ENCODE results near the gene CYP27C1.

The CYP27C1 gene

GRCh38 chr2:127194447-127194846, 25.7 kb downstream of the CYP27C1 start:
- DNase-seq (ENCODE audit: low read depth in 2 of 2, low spot score in 1 of 2) = no peak

- no peak for DNase-seq (ENCODE audit: low read depth in 2 of 2, low spot score in 1 of 2)
These were observed 26.2 kb downstream of the CYP27C1 start for GRCh38 chr2:127193967-127194280.

- DNase-seq (ENCODE audit: low read depth in 2 of 2, low spot score in 1 of 2) = no peak
These were observed 26.7 kb downstream of the CYP27C1 start for GRCh38 chr2:127193164-127193966.

GRCh38 chr2:127191331-127192219, 28.5 kb downstream of the CYP27C1 start:
- DNase-seq (ENCODE audit: low read depth in 2 of 2, low spot score in 1 of 2) = no peak

GRCh38 chr2:127188797-127189196, 31.3 kb downstream of the CYP27C1 start:
- DNase-seq (ENCODE audit: low read depth in 2 of 2, low spot score in 1 of 2) = no peak

- DNase-seq (ENCODE audit: low read depth in 2 of 2, low spot score in 1 of 2) = no peak
These were observed 32.3 kb downstream of the CYP27C1 start for GRCh38 chr2:127187831-127188230.

GRCh38 chr2:127187081-127187775, 32.9 kb downstream of the CYP27C1 start:
- DNase-seq (ENCODE audit: low read depth in 2 of 2, low spot score in 1 of 2) = no peak

GRCh38 chr2:127185705-127186104, 34.4 kb downstream of the CYP27C1 start:
- DNase-seq (ENCODE audit: low read depth in 2 of 2, low spot score in 1 of 2) = no peak

GRCh38 chr2:127185093-127185492, 35.0 kb downstream of the CYP27C1 start:
- DNase-seq (ENCODE audit: low read depth in 2 of 2, low spot score in 1 of 2) = no peak

- DNase-seq (ENCODE audit: low read depth in 2 of 2, low spot score in 1 of 2) = no peak
These were observed 36.3 kb downstream of the CYP27C1 start for GRCh38 chr2:127183771-127184170.

- DNase-seq (ENCODE audit: low read depth in 2 of 2, low spot score in 1 of 2) = no peak
These were observed 37.3 kb downstream of the CYP27C1 start for GRCh38 chr2:127182626-127183458.

GRCh38 chr2:127181851-127182250, 38.2 kb downstream of the CYP27C1 start:
- DNase-seq (ENCODE audit: low read depth in 2 of 2, low spot score in 1 of 2) = no peak

GRCh38 chr2:127179766-127180165, 40.3 kb downstream of the CYP27C1 start:
- DNase-seq (ENCODE audit: low read depth in 2 of 2, low spot score in 1 of 2) = no peak

- no peak for DNase-seq (ENCODE audit: low read depth in 2 of 2, low spot score in 1 of 2)
These were observed 42.4 kb downstream of the CYP27C1 start for GRCh38 chr2:127177617-127178263.

- DNase-seq (ENCODE audit: low read depth in 2 of 2, low spot score in 1 of 2) = no peak
These were observed 43.5 kb downstream of the CYP27C1 start for GRCh38 chr2:127176371-127177311.

- no peak for DNase-seq (ENCODE audit: low read depth in 2 of 2, low spot score in 1 of 2)
These were observed 44.2 kb downstream of the CYP27C1 start for GRCh38 chr2:127175751-127176354.

GRCh38 chr2:127175041-127175721, 44.9 kb downstream of the CYP27C1 start:
- DNase-seq (ENCODE audit: low read depth in 2 of 2, low spot score in 1 of 2) = no peak

GRCh38 chr2:127174640-127175039, 45.5 kb downstream of the CYP27C1 start:
- no peak for DNase-seq (ENCODE audit: low read depth in 2 of 2, low spot score in 1 of 2)

Data from stimulated activated CD8-positive, alpha-beta memory T cell treated with anti-CD3 and anti-CD28 coated beads, Interleukin-4, amount 100 ng/mL, for 4 hours (primary cell).